Colonic mucosa (tissue), 4 donors: ENCODE data around the gene PTPRN2. TPM values are rescaled to one million over a fixed set of nuclear protein-coding genes. Genes with fewer than 3 reads are reported as not detected.

ENCODE experiments used
- DNase-seq: peaks from one replicate; pipeline ENCODE4 v3.0.0-alpha.2; 2020
- H3K27ac ChIP-seq: fragments of 200-600 bp; one replicate; pipeline ENCODE4 v1.8.0; 2021
- H3K27me3 ChIP-seq: fragments of 200-600 bp; one replicate; pipeline ENCODE4 v1.8.0; 2021
- H3K36me3 ChIP-seq: fragments of 200-600 bp; one replicate; pipeline ENCODE4 v1.8.0; 2021
- H3K4me1 ChIP-seq: fragments of 200-600 bp; one replicate; pipeline ENCODE4 v1.8.0; 2021; ENCODE audit warnings: mild to moderate bottlenecking
- H3K4me3 ChIP-seq: fragments of 200-600 bp; one replicate; pipeline ENCODE4 v1.8.0; 2021
- H3K9ac ChIP-seq, 2 donors: one replicate each; pipeline ENCODE4 v1.7.0; 2013; ENCODE audit warnings: control low read depth in 2 of 2, low read depth in 2 of 2, low read length in 2 of 2
- H3K9me3 ChIP-seq: fragments of 200-600 bp; one replicate; pipeline ENCODE4 v1.8.0; 2021
- CTCF ChIP-seq: fragments of 200-600 bp; IDR thresholded peaks from one replicate; pipeline ENCODE4 v1.8.0; 2022; ENCODE audit warnings: antibody characterized with exemption, mild to moderate bottlenecking
- intact Hi-C: fragments of 100-400 bp; cut with DNase I; formaldehyde crosslinking; loops from one replicate; pipeline ENCODE4 v1.14.1; 2022
- total RNA-seq, 2 donors: library from RNA; stranded (reverse); fragmentation: NEBNext Ultra II Directional in 1 of 2; extraction: Animal tissue kit (Norgen Biotek cat#: 25700) in 1 of 2; gene quantifications; one replicate each; pipeline ENCODE4 v1.2.1, GENCODE V29; 2021
- donor health status: healthy.
- donor health status: DM: no; HTN: no; CAD: no.
- donor health status: DM: no; HTN: no; CAD: no.

PTPRN2 gene
- total RNA-seq, 2 donors from 2014 or later: 14.7 to 21.6 TPM

GRCh38 chr7:158518980-158519632 is 68.5 kb downstream of the PTPRN2 start:
- Histone ChIP-seq H3K27me3 (no peaks in the 10 kb centered on the region), H3K9me3 (no peaks in the 10 kb centered on the region), H3K4me1 (no peaks in the 10 kb centered on the region), H3K4me3 (no peak overlapping the region), H3K36me3 (no peaks in the 10 kb centered on the region), H3K9ac (no peak overlapping the region), H3K27ac (no peak overlapping the region)
- intact Hi-C loops: no loop called here
- no peak for DNase-seq
- no peak for TF ChIP-seq CTCF

- H3K9me3 ChIP-seq: no peaks in the 10 kb centered on the region
- no peak overlapping the region for H3K27ac ChIP-seq
- no peak overlapping the region for H3K9ac ChIP-seq
- no peak for TF ChIP-seq CTCF
- no peaks in the 10 kb centered on the region for H3K4me1 ChIP-seq
- intact Hi-C loops: no loop called here
- H3K36me3 ChIP-seq: no peaks in the 10 kb centered on the region
- no peak for DNase-seq
- no peaks in the 10 kb centered on the region for H3K27me3 ChIP-seq
- no peak overlapping the region for H3K4me3 ChIP-seq
Observed at GRCh38 chr7:158517571-158517970, 70.1 kb downstream of the PTPRN2 start.

- Histone ChIP-seq H3K27me3 (no peaks in the 10 kb centered on the region), H3K9ac (no peak overlapping the region), H3K4me3 (no peak overlapping the region), H3K4me1 (no peaks in the 10 kb centered on the region), H3K9me3 (no peaks in the 10 kb centered on the region), H3K27ac (no peak overlapping the region), H3K36me3 (no peaks in the 10 kb centered on the region)
- DNase-seq: no peak
- no peak for TF ChIP-seq CTCF
- intact Hi-C loops: no loop called here
Observed at GRCh38 chr7:158517072-158517471, 70.6 kb downstream of the PTPRN2 start.

GRCh38 chr7:158516524-158516923 is 71.1 kb downstream of the PTPRN2 start:
- Histone ChIP-seq H3K4me1 (no peaks in the 10 kb centered on the region), H3K36me3 (no peaks in the 10 kb centered on the region), H3K27ac (no peak overlapping the region), H3K4me3 (no peak overlapping the region), H3K9me3 (no peaks in the 10 kb centered on the region), H3K9ac (no peak overlapping the region), H3K27me3 (no peaks in the 10 kb centered on the region)
- TF ChIP-seq CTCF: no peak
- intact Hi-C loops: no loop called here
- no peak for DNase-seq

- no peak overlapping the region for H3K9ac ChIP-seq
- H3K36me3 ChIP-seq: no peaks in the 10 kb centered on the region
- H3K27ac ChIP-seq: no peak overlapping the region
- intact Hi-C loops: no loop called here
- no peak overlapping the region for H3K4me3 ChIP-seq
- H3K27me3 ChIP-seq: no peaks in the 10 kb centered on the region
- no peaks in the 10 kb centered on the region for H3K9me3 ChIP-seq
- no peaks in the 10 kb centered on the region for H3K4me1 ChIP-seq
- no peak for TF ChIP-seq CTCF
- DNase-seq: no peak
Observed at GRCh38 chr7:158512869-158513268, 74.8 kb downstream of the PTPRN2 start.
